Body of pancreas (tissue), 4 donors: Measurements from ENCODE around the gene SAP30.

Experiments
- CTCF ChIP-seq, 7 experiments: fragments of 450-650 bp in 4 of 7; fragments of 200-600 bp in 3 of 7; sonication (generic) in 3 of 7; IDR thresholded peaks; one replicate each; pipeline ENCODE4 v1.5.1; 2016 to 2019; ENCODE audit warnings: antibody characterized with exemption in 7 of 7
- POLR2A ChIP-seq, 3 donors: fragments of 450-650 bp; IDR thresholded peaks; one replicate each; pipeline ENCODE4 v1.6.1; 2016; ENCODE audit warnings: antibody characterized with exemption in 3 of 3, mild to moderate bottlenecking in 2 of 3

GRCh38 chr4:173380987-173381386 lies 10.2 kb downstream of the SAP30 start:
- TF ChIP-seq CTCF (IDR thresholded peaks at IDR 0.05) (no peak), POLR2A (IDR thresholded peaks at IDR 0.05) (no peak)
